GM23338 (cell line): ENCODE results near the gene PGAM1. TPM values are rescaled to one million over a fixed set of nuclear protein-coding genes. Genes with fewer than 3 reads are reported as not detected.

Experiments used
- ATAC-seq: fragments of 200-7000 bp; cut with Tn5 transposase; 3 replicates; pipeline ENCODE4 v1.9.1; 2020
- DNase-seq: peaks from one replicate; pipeline ENCODE4 v3.0.0-alpha.2; 2015; ENCODE audit warnings: low spot score
- H2AFZ ChIP-seq: fragments of 200-600 bp; sonication (generic); 2 replicates; pipeline ENCODE4 v1.8.0; 2016; ENCODE audit warnings: antibody characterized with exemption, mild to moderate bottlenecking, moderate library complexity
- H3F3A ChIP-seq: fragments of 200-600 bp; sonication (generic); replicated peaks from 2 replicates; pipeline ENCODE4 v1.8.0; 2017; ENCODE audit warnings: antibody characterized with exemption, mixed run types, low read depth
- H3K27ac ChIP-seq: fragments of 200-600 bp; sonication (generic); 2 replicates; pipeline ENCODE4 v1.6.1; 2016; ENCODE audit warnings: low read depth
- H3K27me3 ChIP-seq: fragments of 200-600 bp; sonication (generic); 2 replicates; pipeline ENCODE4 v1.8.0; 2016; ENCODE audit warnings: mild to moderate bottlenecking, mixed run types, moderate library complexity; ENCODE audit not compliant: insufficient read depth
- H3K36me3 ChIP-seq: fragments of 200-600 bp; sonication (generic); 2 replicates; pipeline ENCODE4 v1.8.0; 2016; ENCODE audit warnings: mild to moderate bottlenecking; ENCODE audit not compliant: insufficient read depth
- H3K4me1 ChIP-seq: fragments of 200-600 bp; sonication (generic); 2 replicates; pipeline ENCODE4 v1.8.0; 2016; ENCODE audit warnings: mild to moderate bottlenecking, moderate library complexity; ENCODE audit not compliant: insufficient read depth
- H3K4me2 ChIP-seq: fragments of 200-600 bp; sonication (generic); 2 replicates; pipeline ENCODE4 v1.7.1; 2017; ENCODE audit warnings: mixed run types
- H3K4me3 ChIP-seq: fragments of 200-600 bp; sonication (generic); 2 replicates; pipeline ENCODE4 v1.6.1; 2016; ENCODE audit warnings: mixed run types
- H3K79me2 ChIP-seq: fragments of 200-600 bp; sonication (generic); replicated peaks from 2 replicates; pipeline ENCODE4 v1.8.0; 2017; ENCODE audit warnings: mild to moderate bottlenecking; ENCODE audit not compliant: insufficient read depth
- H3K9me2 ChIP-seq: fragments of 200-600 bp; sonication (generic); 2 replicates; pipeline ENCODE4 v1.8.0; 2017; ENCODE audit not compliant: insufficient read depth
- H4K20me1 ChIP-seq: fragments of 200-600 bp; sonication (generic); replicated peaks from 2 replicates; pipeline ENCODE4 v1.8.0; 2017; ENCODE audit warnings: mild to moderate bottlenecking; ENCODE audit not compliant: insufficient read depth
- H3K27ac Mint-ChIP-seq: 2 replicates; pipeline ENCODE4 v1.8.0; 2020; ENCODE audit warnings: inconsistent platforms, mild to moderate bottlenecking, moderate library complexity, mixed read lengths
- H3K27me3 Mint-ChIP-seq: 3 replicates; pipeline ENCODE4 v1.8.0; 2022; ENCODE audit warnings: low read depth, mild to moderate bottlenecking, moderate library complexity, mixed read lengths, inconsistent platforms; ENCODE audit not compliant: insufficient read depth, poor library complexity
- H3K36me3 Mint-ChIP-seq: 3 replicates; pipeline ENCODE4 v1.8.0; 2021; ENCODE audit warnings: low read depth, mild to moderate bottlenecking, inconsistent platforms, moderate library complexity, mixed read lengths
- H3K4me1 Mint-ChIP-seq: 3 replicates; pipeline ENCODE4 v1.8.0; 2020; ENCODE audit warnings: mild to moderate bottlenecking, inconsistent platforms, mixed read lengths
- H3K4me3 Mint-ChIP-seq: 3 replicates; pipeline ENCODE4 v1.8.0; 2021; ENCODE audit warnings: moderate library complexity, mild to moderate bottlenecking, inconsistent platforms, mixed read lengths
- H3K9me3 Mint-ChIP-seq: 3 replicates; pipeline ENCODE4 v1.8.0; 2020; ENCODE audit warnings: moderate library complexity, mild to moderate bottlenecking, inconsistent platforms, mixed read lengths
- CREB1 ChIP-seq: fragments of 250-450 bp; sonication (Bioruptor Pico); IDR thresholded peaks from 2 replicates; pipeline ENCODE4 v1.5.0; 2020; ENCODE audit warnings: low read depth, mild to moderate bottlenecking, moderate library complexity
- CTCF ChIP-seq, 2 experiments: fragments of 200-600 bp in 1 of 2; sonication (generic) in 1 of 2; conservative IDR thresholded peaks; 2 replicates each; pipeline versions ENCODE4 v1.5.1 to v1.6.1; 2016 to 2017; ENCODE audit warnings: antibody characterized with exemption in 2 of 2, low read depth in 2 of 2, mild to moderate bottlenecking in 2 of 2, moderate library complexity in 1 of 2
- ETS1 ChIP-seq: IDR thresholded peaks from 2 replicates; pipeline ENCODE4 v1.6.1; 2016; ENCODE audit warnings: antibody characterized with exemption
- EZH2phosphoT487 ChIP-seq: fragments of 200-600 bp; sonication (generic); IDR thresholded peaks from one replicate; pipeline ENCODE4 v1.8.1; 2018; ENCODE audit warnings: antibody characterized with exemption; ENCODE audit not compliant: unreplicated experiment
- POLR2AphosphoS5 ChIP-seq: IDR thresholded peaks from 2 replicates; pipeline ENCODE4 v1.6.1; 2016; ENCODE audit warnings: antibody characterized with exemption, low read depth
- REST ChIP-seq: IDR thresholded peaks from one replicate; pipeline ENCODE4 v1.6.1; 2018; ENCODE audit warnings: antibody characterized with exemption; ENCODE audit not compliant: unreplicated experiment
- STAT1 ChIP-seq: IDR thresholded peaks from one replicate; pipeline ENCODE4 v1.6.1; 2016; ENCODE audit warnings: antibody characterized with exemption; ENCODE audit not compliant: unreplicated experiment
- ZNF114 ChIP-seq: fragments of 250-450 bp; sonication (Bioruptor Pico); IDR thresholded peaks from 2 replicates; pipeline ENCODE4 v1.5.0; 2020; ENCODE audit warnings: mild to moderate bottlenecking, moderate library complexity
- ZNF331 ChIP-seq: fragments of 250-450 bp; sonication (Bioruptor Pico); IDR thresholded peaks from 2 replicates; pipeline ENCODE4 v1.5.0; 2020; ENCODE audit warnings: low read depth, mild to moderate bottlenecking, moderate library complexity
- ZNF462 ChIP-seq: fragments of 250-450 bp; sonication (Bioruptor Pico); IDR thresholded peaks from 2 replicates; pipeline ENCODE4 v1.5.0; 2020; ENCODE audit warnings: mild to moderate bottlenecking, moderate library complexity
- polyA plus RNA-seq: library from polyadenylated mRNA; unstranded; fragments of >200 nt; fragmentation: Nextera tagmentation; extraction: Ambion mirVana; gene quantifications from 2 replicates; pipeline ENCODE4 v1.2.1, GENCODE V29; 2016
- total RNA-seq: library from RNA; depleted of rRNA; stranded (reverse); fragments of >200 nt; shearing (Covaris generic); gene quantifications from 2 replicates; pipeline ENCODE4 v1.2.3, GENCODE V29; 2014

Gene PGAM1
- total and polyA plus RNA-seq, 2 experiments from 2014 or later = 497 to 930 TPM

GRCh38 chr10:97466755-97467154 is 40.8 kb downstream of the PGAM1 start (continued):
- TF ChIP-seq REST (no peak), ZNF331 (CRISPR knock-in tag) (no peak), CTCF (conservative IDR thresholded peaks at IDR 0.05; ENCODE audit: low read depth in 2 of 2) (no peak), EZH2phosphoT487 (no peak)

GRCh38 chr10:97468162-97468561 is 42.2 kb downstream of the PGAM1 start:
- ATAC-seq = no peak
- H3F3A ChIP-seq = peaks cover 20% of the 10 kb centered on the region

More at GRCh38 chr10:97468162-97468561, 42.2 kb downstream of the PGAM1 start:
- Histone ChIP-seq H3K79me2 (no peaks in the 10 kb centered on the region), H3K4me3 (no peak overlapping the region), H3K9me2 (no peaks in the 10 kb centered on the region), H3K4me2 (no peak overlapping the region), H3K27me3 (no peaks in the 10 kb centered on the region), H3K27ac (no peak overlapping the region), H4K20me1 (peaks cover 9% of the 10 kb centered on the region), H3K36me3 (peaks cover 63% of the 10 kb centered on the region), H3K4me1 (no peaks in the 10 kb centered on the region), H2AFZ (no peak overlapping the region)
- Mint-ChIP-seq H3K36me3 (peaks cover 75% of the 10 kb centered on the region), H3K27ac (no peak overlapping the region; the same call in 1 of the 2 replicates), H3K27me3 (peaks cover 1% of the 10 kb centered on the region), H3K9me3 (no peaks in the 10 kb centered on the region), H3K4me3 (no peak overlapping the region), H3K4me1 (peaks cover 5% of the 10 kb centered on the region; the same call in 1 of the 3 replicates)
- TF ChIP-seq CREB1 (CRISPR knock-in tag) = no peak
- no peak for TF ChIP-seq POLR2AphosphoS5
- no peak for TF ChIP-seq CTCF (conservative IDR thresholded peaks at IDR 0.05; ENCODE audit: low read depth in 2 of 2)
- no peak for TF ChIP-seq ETS1
- no peak for TF ChIP-seq ZNF114 (CRISPR knock-in tag)
- no peak for TF ChIP-seq STAT1
- no peak for TF ChIP-seq ZNF331 (CRISPR knock-in tag)
- TF ChIP-seq EZH2phosphoT487 = no peak
- TF ChIP-seq ZNF462 = no peak
- DNase-seq = no peak
